Small intestine (tissue), 7 donors: ENCODE data around the gene BLOC1S2. TPM values are rescaled to one million over a fixed set of nuclear protein-coding genes. Genes with fewer than 3 reads are reported as not detected.
"Not testable (repeated sequence)": the region's sequence is repeated elsewhere in the genome, so short reads cannot be mapped to it uniquely, and the experiment has no call there.

ENCODE experiments used
- DNase-seq, 2 donors: peaks; one replicate each; pipeline versions ENCODE4 v3.0.0 to v3.0.0-alpha.2; 2013
- FAIRE-seq: peaks from 2 replicates; lab custom pipeline; 2012; peaks lifted over from hg19 to GRCh38; lab: Jason Lieb, UNC
- H3K27ac ChIP-seq, 3 donors: one replicate each; pipeline ENCODE4 v1.5.1; 2013; ENCODE audit warnings: low read length in 2 of 3, mild to moderate bottlenecking in 2 of 3, control low read depth in 1 of 3, inconsistent platforms in 1 of 3, low read depth in 1 of 3, moderate library complexity in 1 of 3
- H3K27me3 ChIP-seq, 3 donors: one replicate each; pipeline ENCODE4 v1.6.1; 2013; ENCODE audit warnings: low read length in 3 of 3, inconsistent platforms in 1 of 3; ENCODE audit not compliant: control insufficient read depth in 3 of 3, insufficient read depth in 3 of 3
- H3K36me3 ChIP-seq, 3 donors: one replicate each; pipeline ENCODE4 v1.6.1; 2013; ENCODE audit warnings: low read length in 3 of 3, inconsistent platforms in 1 of 3, low read depth in 1 of 3, mild to moderate bottlenecking in 1 of 3, moderate library complexity in 1 of 3; ENCODE audit not compliant: control insufficient read depth in 3 of 3, insufficient read depth in 2 of 3
- H3K4me1 ChIP-seq, 3 donors: one replicate each; pipeline ENCODE4 v1.6.1; 2013; ENCODE audit warnings: low read length in 2 of 3, inconsistent platforms in 1 of 3, low read depth in 1 of 3, mild to moderate bottlenecking in 1 of 3, moderate library complexity in 1 of 3; ENCODE audit not compliant: control insufficient read depth in 3 of 3, insufficient read depth in 2 of 3
- H3K4me3 ChIP-seq, 3 donors: one replicate each; pipeline ENCODE4 v1.5.1; 2013; ENCODE audit warnings: low read length in 3 of 3, control low read depth in 1 of 3, inconsistent platforms in 1 of 3, low read depth in 1 of 3, mild to moderate bottlenecking in 1 of 3, moderate library complexity in 1 of 3
- H3K9me3 ChIP-seq, 2 donors: one replicate each; pipeline ENCODE4 v1.6.1; 2013; ENCODE audit warnings: low read depth in 1 of 2, low read length in 1 of 2; ENCODE audit not compliant: control insufficient read depth in 2 of 2, insufficient read depth in 1 of 2
- WGBS, 3 donors: extraction: QIAGEN DNeasy Blood & Tissue Kit; methylation state at CpG; one replicate each; pipeline ENCODE4 v1.1.7; 2013; 5-methylcytosine and 5-hydroxymethylcytosine counted together
- polyA plus RNA-seq, 4 donors: library from polyadenylated mRNA; stranded (reverse) in 3 of 4; unstranded in 1 of 4; fragments of 200-250 nt in 3 of 4; fragments of 120-200 nt in 1 of 4; gene quantifications; one replicate each; pipeline versions ENCODE4 v1.2.1 to v1.2.3, GENCODE V29; 2013
- donor health status: healthy with polysubstance abuse.
- donor health status: control.
- donor health status: control.
- donor health status: Bipolar disorder and iron deficiency.
- donor health status: healthy.

Gene BLOC1S2
- polyA plus RNA-seq, 4 donors, result 33.3 to 47.6 (median 38.3) TPM

- Histone ChIP-seq H3K27ac (peak overlapping the region in 1 of 3 donors; percentile 78), H3K4me1 (peaks cover 0 to 39% (median 0%) of the 10 kb centered on the region in 3 donors), H3K4me3 (no peak overlapping the region), H3K36me3 (peaks cover 0 to 9% (median 0%) of the 10 kb centered on the region in 3 donors), H3K27me3 (no peaks in the 10 kb centered on the region), H3K9me3 (no peaks in the 10 kb centered on the region)
- peak; percentile 49 to 73 for DNase-seq
- WGBS, 3 donors, result 45 to 73% (median 56%) methylated on average over 5 of the region's 5 CpGs
- no peak for FAIRE-seq
Measured at GRCh38 chr10:100288196-100288595, 1.7 kb upstream of the BLOC1S2 start.

DNA sequence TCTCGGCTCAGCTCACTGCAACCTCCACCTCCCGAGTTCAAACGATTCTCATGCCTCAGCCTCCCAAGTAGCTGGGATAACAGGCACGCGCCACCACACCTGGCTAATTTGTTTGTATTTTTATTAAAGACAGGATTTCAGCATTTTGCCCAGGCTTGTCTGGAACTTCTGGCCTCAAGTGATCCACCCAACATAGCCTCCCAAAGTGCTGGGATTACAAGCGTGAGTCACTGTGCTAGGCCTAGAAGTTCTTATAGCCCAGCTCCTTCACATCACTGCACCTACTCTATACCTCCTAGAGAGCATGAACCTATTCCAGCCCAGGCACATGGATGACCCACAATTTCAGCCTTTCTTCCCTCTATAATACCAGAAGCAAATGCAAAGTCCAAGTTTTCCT, 1.3 kb upstream of the BLOC1S2 start:
- H3K4me3 ChIP-seq, result no peak overlapping the region
- WGBS, 3 donors, result 97 to 99% (median 99%) methylated on average over 6 of the region's 6 CpGs
- no peaks in the 10 kb centered on the region for H3K9me3 ChIP-seq
- DNase-seq, result no peak
- no peaks in the 10 kb centered on the region for H3K27me3 ChIP-seq
- H3K36me3 ChIP-seq, result peaks cover 0 to 9% (median 2%) of the 10 kb centered on the region in 3 donors
- peaks cover 0 to 34% (median 0%) of the 10 kb centered on the region in 3 donors for H3K4me1 ChIP-seq
- no peak for FAIRE-seq
- peak overlapping the region in 1 of 3 donors; percentile 78 for H3K27ac ChIP-seq

GRCh38 chr10:100285326-100285725, 1.2 kb downstream of the BLOC1S2 start:
- 84 to 90% (median 86%) methylated on average over 12 of the region's 12 CpGs for WGBS, 3 donors
- peak overlapping the region in 1 of 3 donors; percentile 96 for H3K4me3 ChIP-seq
- not testable (repeated sequence) for H3K36me3 ChIP-seq, H3K9me3 ChIP-seq, H3K27me3 ChIP-seq, H3K27ac ChIP-seq, DNase-seq, FAIRE-seq
- H3K4me1 ChIP-seq, result peaks cover 0 to 26% (median 0%) of the 10 kb centered on the region in 3 donors

DNA sequence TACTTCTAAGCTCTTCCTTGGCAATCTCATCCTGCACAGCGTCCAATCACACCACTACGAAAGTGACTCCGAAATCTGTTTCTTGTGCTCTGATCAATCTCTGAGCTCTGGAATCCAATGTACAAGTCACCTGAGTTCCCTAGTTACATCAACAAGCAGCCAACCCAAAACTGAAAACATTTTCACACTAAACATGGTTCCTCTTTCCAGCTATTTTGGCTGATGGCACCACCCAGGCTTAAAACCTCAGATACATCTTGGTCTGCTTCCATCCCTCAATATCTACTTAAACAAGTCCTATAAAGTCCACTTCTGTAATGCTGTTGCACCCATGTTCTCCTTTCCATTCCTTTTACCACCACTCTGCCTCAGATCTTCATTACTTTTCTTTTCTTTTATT, 3.6 kb downstream of the BLOC1S2 start:
- Histone ChIP-seq H3K27me3 (no peaks in the 10 kb centered on the region), H3K36me3 (peaks cover 10 to 21% (median 11%) of the 10 kb centered on the region in 3 donors), H3K27ac (no peak overlapping the region), H3K4me3 (no peak overlapping the region), H3K9me3 (no peaks in the 10 kb centered on the region), H3K4me1 (peaks cover 0 to 16% (median 0%) of the 10 kb centered on the region in 3 donors)
- DNase-seq (no peak), FAIRE-seq (no peak)
- 94 to 99% (median 95%) methylated on average over 3 of the region's 3 CpGs for WGBS, 3 donors

DNA sequence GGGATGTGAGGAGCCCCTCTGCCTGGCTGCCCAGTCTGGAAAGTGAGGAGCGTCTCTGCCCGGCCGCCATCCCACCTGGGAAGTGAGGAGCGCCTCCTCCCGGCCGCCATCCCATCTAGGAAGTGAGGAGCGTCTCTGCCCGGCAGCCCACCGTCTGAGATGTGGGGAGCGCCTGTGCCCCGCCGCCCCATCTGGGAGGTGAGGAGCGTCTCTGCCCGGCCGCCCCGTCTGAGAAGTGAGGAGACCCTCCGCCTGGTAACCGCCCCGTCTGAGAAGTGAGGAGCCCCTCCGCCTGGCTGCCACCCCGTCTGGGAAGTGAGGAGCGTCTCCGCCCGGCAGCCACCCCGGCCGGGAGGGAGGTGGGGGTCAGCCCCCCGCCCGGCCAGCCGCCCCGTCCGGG, 9.5 kb downstream of the BLOC1S2 start:
- not testable (repeated sequence) for FAIRE-seq, H3K4me3 ChIP-seq, H3K4me1 ChIP-seq, DNase-seq, H3K27me3 ChIP-seq, H3K27ac ChIP-seq, H3K9me3 ChIP-seq
- H3K36me3 ChIP-seq, result peaks cover 9 to 12% (median 9%) of the 10 kb centered on the region in 3 donors
- WGBS, 3 donors, result 89 to 99% (median 91%) methylated on average over 10 to 23 of the region's 31 CpGs

DNA sequence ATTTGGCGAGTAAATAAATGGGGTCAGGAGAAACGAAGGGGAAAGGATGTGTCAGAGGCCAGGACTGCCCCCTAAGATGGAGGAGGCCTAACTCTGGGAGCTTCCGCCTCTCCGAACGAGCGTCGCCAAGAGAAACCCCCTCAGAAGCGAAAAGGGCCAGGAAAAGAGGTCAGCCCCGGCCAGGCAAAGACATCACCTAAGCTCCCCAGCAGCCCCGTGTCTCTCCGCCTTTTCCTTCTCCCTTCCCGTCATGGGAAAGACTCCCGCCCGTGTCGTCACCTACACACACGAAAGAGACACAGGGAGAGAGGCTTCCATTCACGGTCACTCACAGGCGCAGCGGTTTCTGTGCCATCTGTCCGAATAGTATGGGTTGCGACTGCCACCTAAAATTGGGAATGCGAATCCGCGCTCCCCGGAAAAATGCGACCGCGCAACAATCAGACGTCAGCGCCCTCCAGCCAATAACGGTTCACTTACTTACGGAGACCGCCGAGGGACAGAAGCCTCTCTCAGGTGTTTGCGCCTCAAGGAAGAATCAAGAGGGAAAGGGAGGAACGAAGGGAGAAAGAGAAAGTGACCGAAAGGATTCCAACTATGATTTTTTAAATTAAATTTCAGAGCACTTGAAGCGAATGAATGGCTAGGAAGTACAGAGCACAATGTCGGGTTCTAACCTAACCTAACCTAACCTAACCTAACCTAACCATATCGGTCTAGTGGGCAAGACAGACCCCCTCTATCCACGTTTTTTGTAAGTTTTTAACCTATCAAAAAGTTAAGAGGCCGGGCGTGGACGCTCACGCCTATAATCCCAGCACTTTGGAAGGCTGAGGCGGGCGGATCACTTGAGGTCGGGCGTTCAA, 19.0 kb downstream of the BLOC1S2 start, which contains the start of gene CWF19L1:
Gene CWF19L1 (minus strand): TSS at position 400 of the 866 bp plus-strand sequence. CDS start 45 bp downstream, at position 355.
- H3K4me1 ChIP-seq, result peaks cover 0 to 4% (median 3%) of the 10 kb centered on the region in 3 donors
- H3K9me3 ChIP-seq, result no peaks in the 10 kb centered on the region
- H3K36me3 ChIP-seq, result peaks cover 0 to 4% (median 0%) of the 10 kb centered on the region in 3 donors
- DNase-seq (peak; percentile 88 to 94), FAIRE-seq (no peak)
- H3K27me3 ChIP-seq, result no peaks in the 10 kb centered on the region
- 1 to 3% (median 2%) methylated on average over 48 to 49 of the region's 49 CpGs for WGBS, 3 donors
- H3K4me3 ChIP-seq, result peak within 1 kb of the TSS; percentile 68 to 85 (median 82)
- H3K27ac ChIP-seq, result peak within 1 kb of the TSS; percentile 62 to 96 (median 89)

DNA sequence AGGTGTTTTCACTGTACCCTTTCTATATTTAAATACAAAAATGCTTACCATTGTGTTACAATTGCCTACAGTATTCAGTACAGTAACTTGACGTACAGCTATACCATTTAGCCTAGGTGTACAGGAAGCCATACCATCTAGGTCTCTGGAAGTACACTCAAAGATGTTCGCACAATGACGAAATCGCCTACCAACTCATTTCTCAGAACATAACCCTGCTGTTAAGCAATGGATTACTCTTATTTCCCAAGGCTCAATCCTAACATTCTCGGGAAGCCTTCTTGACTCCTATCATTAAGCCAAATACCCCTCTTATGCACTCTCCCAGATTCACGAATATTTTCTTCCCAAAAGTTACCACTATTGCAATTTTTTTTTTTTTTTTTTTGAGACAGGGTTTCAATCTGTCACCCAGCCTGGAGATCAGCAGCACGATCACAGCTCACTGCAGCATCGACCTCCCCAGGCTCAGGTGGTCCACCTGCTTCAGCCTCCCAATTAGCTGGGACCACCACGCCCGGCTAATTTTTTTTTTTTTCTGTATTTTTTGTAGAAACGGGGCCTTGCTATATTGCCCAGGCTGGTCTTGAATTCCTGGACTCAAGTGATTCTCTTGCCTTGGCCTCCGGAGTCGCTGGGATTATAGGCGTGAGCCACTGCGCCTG, 20.5 kb downstream of the BLOC1S2 start:
- Histone ChIP-seq H3K4me3 (no peak overlapping the region), H3K27ac (no peak overlapping the region), H3K27me3 (no peaks in the 10 kb centered on the region), H3K9me3 (no peaks in the 10 kb centered on the region), H3K36me3 (peaks cover 0 to 4% (median 0%) of the 10 kb centered on the region in 3 donors), H3K4me1 (peaks cover 0 to 4% (median 3%) of the 10 kb centered on the region in 3 donors)
- no peak for FAIRE-seq
- 90 to 95% (median 92%) methylated on average over 15 of the region's 15 CpGs for WGBS, 3 donors
- no peak for DNase-seq

GRCh38 chr10:100254191-100254590, 32.3 kb downstream of the BLOC1S2 start:
- no peak for DNase-seq
- FAIRE-seq, result no peak
- no peak overlapping the region for H3K4me3 ChIP-seq
- H3K27me3 ChIP-seq, result no peaks in the 10 kb centered on the region
- no peaks in the 10 kb centered on the region for H3K9me3 ChIP-seq
- H3K4me1 ChIP-seq, result no peaks in the 10 kb centered on the region
- no peak overlapping the region for H3K27ac ChIP-seq
- peaks cover 4 to 33% (median 11%) of the 10 kb centered on the region in 3 donors for H3K36me3 ChIP-seq
- 94 to 96% (median 94%) methylated on average over 3 of the region's 3 CpGs for WGBS, 3 donors
